H9 (cell line): ENCODE results near the gene PDCD6IP. TPM values are rescaled to one million over a fixed set of nuclear protein-coding genes. Genes with fewer than 3 reads are reported as not detected.
A peak's percentile ranks its signal among the peaks of the same experiment; 100 is the strongest.
"Not testable (repeated sequence)": the region's sequence is repeated elsewhere in the genome, so short reads cannot be mapped to it uniquely, and the experiment has no call there.

Experiments
- DNase-seq: peaks from one replicate; pipeline ENCODE4 v3.0.0-alpha.2; 2017
- H2AFZ ChIP-seq: one replicate; pipeline ENCODE4 v1.6.1; 2013; ENCODE audit warnings: mild to moderate bottlenecking, low read length, control low read depth, moderate library complexity
- H2AK5ac ChIP-seq: 2 replicates; pipeline ENCODE4 v1.6.1; 2013; ENCODE audit warnings: low read length, control low read depth, mixed read lengths; ENCODE audit not compliant: insufficient read length
- H2BK120ac ChIP-seq: one replicate; pipeline ENCODE4 v1.6.1; 2013; ENCODE audit warnings: low read depth, mild to moderate bottlenecking, low read length, control low read depth, inconsistent platforms; ENCODE audit not compliant: poor library complexity, severe bottlenecking
- H2BK12ac ChIP-seq: 2 replicates; pipeline ENCODE4 v1.6.1; 2013; ENCODE audit warnings: low read length, control low read depth, mixed read lengths, low read depth; ENCODE audit not compliant: insufficient read length
- H2BK15ac ChIP-seq: 2 replicates; pipeline ENCODE4 v1.6.1; 2013; ENCODE audit warnings: low read depth, low read length, control low read depth
- H2BK20ac ChIP-seq: one replicate; pipeline ENCODE4 v1.6.1; 2013; ENCODE audit warnings: low read depth, mild to moderate bottlenecking, low read length, control low read depth, inconsistent platforms; ENCODE audit not compliant: poor library complexity, severe bottlenecking
- H2BK5ac ChIP-seq: 2 replicates; pipeline ENCODE4 v1.6.1; 2013; ENCODE audit warnings: low read length, control low read depth, mixed read lengths; ENCODE audit not compliant: insufficient read length
- H3K14ac ChIP-seq: 2 replicates; pipeline ENCODE4 v1.6.1; 2013; ENCODE audit warnings: low read length, control low read depth; ENCODE audit not compliant: insufficient read depth
- H3K18ac ChIP-seq: 2 replicates; pipeline ENCODE4 v1.6.1; 2013; ENCODE audit warnings: low read depth, mild to moderate bottlenecking, mixed read lengths, low read length, control low read depth; ENCODE audit not compliant: insufficient read length
- H3K23ac ChIP-seq: 2 replicates; pipeline ENCODE4 v1.6.1; 2013; ENCODE audit warnings: low read length, control low read depth, mixed read lengths, low read depth; ENCODE audit not compliant: insufficient read length
- H3K23me2 ChIP-seq: 2 replicates; pipeline ENCODE4 v1.6.1; 2013; ENCODE audit warnings: low read depth, mild to moderate bottlenecking, mixed read lengths, low read length, control low read depth; ENCODE audit not compliant: insufficient read length, poor library complexity, severe bottlenecking
- H3K27ac ChIP-seq: 2 replicates; pipeline ENCODE4 v1.5.1; 2013; ENCODE audit warnings: low read length, control low read depth, mixed read lengths, low read depth; ENCODE audit not compliant: insufficient read length
- H3K27me3 ChIP-seq: 2 replicates; pipeline ENCODE4 v1.6.1; 2013; ENCODE audit warnings: low read length, control low read depth, inconsistent platforms; ENCODE audit not compliant: insufficient read depth
- H3K4ac ChIP-seq: 2 replicates; pipeline ENCODE4 v1.6.1; 2013; ENCODE audit warnings: low read depth, mild to moderate bottlenecking, control low read depth, inconsistent platforms, low read length, moderate library complexity
- H3K4me1 ChIP-seq: 2 replicates; pipeline ENCODE4 v1.6.1; 2013; ENCODE audit warnings: low read length, control low read depth, inconsistent platforms; ENCODE audit not compliant: insufficient read depth
- H3K4me2 ChIP-seq: 2 replicates; pipeline ENCODE4 v1.6.1; 2013; ENCODE audit warnings: low read length, control low read depth, mixed read lengths; ENCODE audit not compliant: insufficient read length, insufficient read depth
- H3K56ac ChIP-seq: 2 replicates; pipeline ENCODE4 v1.6.1; 2013; ENCODE audit warnings: low read depth, mild to moderate bottlenecking, mixed read lengths, low read length, control low read depth; ENCODE audit not compliant: insufficient read length
- H3K79me1 ChIP-seq: 2 replicates; pipeline ENCODE4 v1.6.1; 2013; ENCODE audit warnings: low read depth, mild to moderate bottlenecking, moderate library complexity, low read length, control low read depth, inconsistent platforms; ENCODE audit not compliant: insufficient read depth, poor library complexity, severe bottlenecking
- H3K79me2 ChIP-seq: 2 replicates; pipeline ENCODE4 v1.6.1; 2013; ENCODE audit warnings: low read length, control low read depth, inconsistent platforms; ENCODE audit not compliant: insufficient read depth
- H3K9ac ChIP-seq: 2 replicates; pipeline ENCODE4 v1.6.1; 2013; ENCODE audit warnings: low read length, control low read depth, mixed read lengths; ENCODE audit not compliant: insufficient read length; ENCODE audit errors: extremely low read depth
- H3K9me3 ChIP-seq: one replicate; pipeline ENCODE4 v1.6.1; 2013; ENCODE audit warnings: low read depth, low read length, inconsistent platforms; ENCODE audit not compliant: control insufficient read depth
- H3T11ph ChIP-seq: one replicate; pipeline ENCODE4 v1.6.1; 2013; ENCODE audit warnings: mild to moderate bottlenecking, low read length, control low read depth, inconsistent platforms
- H4K20me1 ChIP-seq: one replicate; pipeline ENCODE4 v1.6.1; 2013; ENCODE audit not compliant: control insufficient read depth, insufficient read length, insufficient read depth
- H4K5ac ChIP-seq: 2 replicates; pipeline ENCODE4 v1.6.1; 2013; ENCODE audit warnings: low read depth, mild to moderate bottlenecking, mixed read lengths, low read length, control low read depth; ENCODE audit not compliant: insufficient read length
- H4K8ac ChIP-seq: replicated peaks from 2 replicates; pipeline ENCODE4 v1.6.1; 2013; ENCODE audit warnings: low read length, control low read depth, mixed read lengths, low read depth; ENCODE audit not compliant: insufficient read length
- H4K91ac ChIP-seq: 2 replicates; pipeline ENCODE4 v1.6.1; 2013; ENCODE audit warnings: low read depth, mild to moderate bottlenecking, moderate library complexity, mixed read lengths, low read length, control low read depth; ENCODE audit not compliant: insufficient read length
- H3K27ac Mint-ChIP-seq, 3 experiments: 2 replicates in 2 of 3; 3 replicates in 1 of 3; pipeline ENCODE4 v1.8.0; 2020 to 2021; ENCODE audit warnings: mixed read lengths in 3 of 3, mild to moderate bottlenecking in 1 of 3, moderate library complexity in 1 of 3
- H3K27me3 Mint-ChIP-seq: 2 replicates; pipeline ENCODE4 v1.8.0; 2021; ENCODE audit warnings: low read depth, mild to moderate bottlenecking, moderate library complexity, mixed read lengths
- H3K36me3 Mint-ChIP-seq, 3 experiments: 2 replicates in 2 of 3; 3 replicates in 1 of 3; pipeline ENCODE4 v1.8.0; 2020 to 2021; ENCODE audit warnings: low read depth in 3 of 3, mixed read lengths in 3 of 3; ENCODE audit not compliant: insufficient read depth in 1 of 3
- H3K4me1 Mint-ChIP-seq, 2 experiments: 2 replicates each; pipeline ENCODE4 v1.8.0; 2020; ENCODE audit warnings: mixed read lengths in 2 of 2
- H3K4me3 Mint-ChIP-seq, 2 experiments: 2 replicates in 1 of 2; 3 replicates in 1 of 2; pipeline ENCODE4 v1.8.0; 2020 to 2021; ENCODE audit warnings: mild to moderate bottlenecking in 2 of 2, mixed read lengths in 2 of 2, moderate library complexity in 1 of 2
- H3K9me3 Mint-ChIP-seq, 2 experiments: 2 replicates in 1 of 2; 3 replicates in 1 of 2; pipeline ENCODE4 v1.8.0; 2020; ENCODE audit warnings: mild to moderate bottlenecking in 2 of 2, mixed read lengths in 2 of 2, moderate library complexity in 1 of 2
- CTCF ChIP-seq: fragments of 200-600 bp; sonication (generic); conservative IDR thresholded peaks from 3 replicates; pipeline ENCODE4 v1.8.0; 2021; ENCODE audit warnings: antibody characterized with exemption, mild to moderate bottlenecking
- WGBS: extraction: QIAGEN DNeasy Blood & Tissue Kit; methylation state at CpG from one replicate; pipeline ENCODE4 v1.1.7; 2013; ENCODE audit warnings: missing lambda C conversion rate, low lambda C conversion rate, mixed read lengths; ENCODE audit not compliant: insufficient read length; ENCODE audit errors: extremely low coverage; 5-methylcytosine and 5-hydroxymethylcytosine counted together
- total RNA-seq: library from RNA; stranded (reverse); gene quantifications from 2 replicates; pipeline ENCODE4 v1.2.1, GENCODE V29; 2021

PDCD6IP gene
- total RNA-seq, 1 experiment from 2014 or later = 109 TPM

GRCh38 chr3:33855884-33856546, 57.6 kb downstream of the PDCD6IP start:
- no peaks in the 10 kb centered on the region for H3K9me3 Mint-ChIP-seq
- Histone ChIP-seq H3K79me1 (no peaks in the 10 kb centered on the region), H3K27ac (no peak overlapping the region), H2AFZ (no peak overlapping the region), H4K20me1 (no peaks in the 10 kb centered on the region), H2BK120ac (no peak overlapping the region), H3K56ac (no peak overlapping the region), H3K9me3 (no peaks in the 10 kb centered on the region), H2AK5ac (no peak overlapping the region), H3K23me2 (no peaks in the 10 kb centered on the region), H3K4me1 (no peaks in the 10 kb centered on the region), H4K91ac (no peak overlapping the region), H4K8ac (no peak overlapping the region), H2BK20ac (no peak overlapping the region), H2BK12ac (no peak overlapping the region), H3K14ac (no peak overlapping the region), H4K5ac (no peak overlapping the region), H3K9ac (no peak overlapping the region), H3K27me3 (no peaks in the 10 kb centered on the region), H3K18ac (no peak overlapping the region), H2BK5ac (no peak overlapping the region), H3K4me2 (no peak overlapping the region), H3K23ac (no peak overlapping the region), H3K79me2 (no peaks in the 10 kb centered on the region), H2BK15ac (no peak overlapping the region), H3T11ph (no peak overlapping the region), H3K4ac (no peak overlapping the region)
- peak overlapping the region in 2 of 3 experiments; percentile 91 to 96; a peak in 4 of 7 replicates for H3K27ac Mint-ChIP-seq
- no peak overlapping the region for H3K4me3 Mint-ChIP-seq
- H3K27me3 Mint-ChIP-seq = no peaks in the 10 kb centered on the region
- DNase-seq = no peak
- no peak for TF ChIP-seq CTCF
- peaks cover 14 to 47% (median 28%) of the 10 kb centered on the region in 3 experiments; a peak in 6 of 7 replicates for H3K36me3 Mint-ChIP-seq
- peaks cover 21 to 29% of the 10 kb centered on the region in 2 experiments for H3K4me1 Mint-ChIP-seq
- WGBS = no CpG with 5 or more reads among the region's 10 CpGs

- H3K14ac ChIP-seq, H3K4me3 Mint-ChIP-seq, H3K27ac Mint-ChIP-seq, H3K4me1 ChIP-seq, H3K9me3 ChIP-seq, H2BK12ac ChIP-seq, H3T11ph ChIP-seq, H3K79me2 ChIP-seq, H3K23me2 ChIP-seq, H4K8ac ChIP-seq, H3K4ac ChIP-seq, H3K27ac ChIP-seq, H3K18ac ChIP-seq, H2BK5ac ChIP-seq, H4K91ac ChIP-seq, H3K9me3 Mint-ChIP-seq, H2AFZ ChIP-seq, H3K9ac ChIP-seq, H3K27me3 Mint-ChIP-seq, H3K79me1 ChIP-seq, H2BK20ac ChIP-seq, DNase-seq, H2BK15ac ChIP-seq, H3K23ac ChIP-seq, H2AK5ac ChIP-seq, H3K27me3 ChIP-seq, H3K4me2 ChIP-seq, H4K20me1 ChIP-seq, H2BK120ac ChIP-seq, H4K5ac ChIP-seq, H3K56ac ChIP-seq: not testable (repeated sequence)
- H3K4me1 Mint-ChIP-seq = peaks cover 18 to 23% of the 10 kb centered on the region in 2 experiments
- no CpG with 5 or more reads among the region's 1 CpG for WGBS
- peaks cover 12 to 44% (median 25%) of the 10 kb centered on the region in 3 experiments; a peak in 6 of 7 replicates for H3K36me3 Mint-ChIP-seq
Measured at GRCh38 chr3:33857701-33858100, 59.3 kb downstream of the PDCD6IP start.
